Ovary (tissue), 3 donors: ENCODE data around the gene PPP1R2.

Experiments
- CTCF ChIP-seq, 3 donors: fragments of 450-650 bp in 2 of 3; fragments of 200-600 bp in 1 of 3; IDR thresholded peaks; one replicate each; pipeline versions ENCODE4 v1.5.1 to v1.8.0; 2016 to 2022; ENCODE audit warnings: antibody characterized with exemption in 3 of 3, mild to moderate bottlenecking in 1 of 3
- POLR2A ChIP-seq: fragments of 450-650 bp; IDR thresholded peaks from one replicate; pipeline ENCODE4 v1.6.1; 2017; ENCODE audit warnings: antibody characterized with exemption, mild to moderate bottlenecking, moderate library complexity
- donor health status: DM: no; HTN: no; CAD: no.

GRCh38 chr3:195468391-195468776, 74.7 kb downstream of the PPP1R2 start:
- TF ChIP-seq CTCF (IDR thresholded peaks at IDR 0.05) (no peak), POLR2A (no peak)
